ENCODE data around the gene CAMK2B.

- TF ChIP-seq ZNF114 (CRISPR knock-in tag; IDR thresholded peaks at IDR 0.05) = no peak
- TF ChIP-seq CTCF (conservative IDR thresholded peaks at IDR 0.05; ENCODE audit: low read depth in 2 of 2) = no peak
- TF ChIP-seq POLR2AphosphoS5 (IDR thresholded peaks at IDR 0.05; ENCODE audit: low read depth) = no peak
- TF ChIP-seq JUNB (IDR thresholded peaks at IDR 0.05; ENCODE audit: unreplicated experiment) = no peak
- no peak for TF ChIP-seq EZH2phosphoT487 (IDR thresholded peaks at IDR 0.05; ENCODE audit: unreplicated experiment)
- TF ChIP-seq REST (IDR thresholded peaks at IDR 0.05; ENCODE audit: unreplicated experiment) = no peak
- no peak for TF ChIP-seq EZH2 (IDR thresholded peaks at IDR 0.05; ENCODE audit: low read depth, unreplicated experiment)
- TF ChIP-seq CREB1 (CRISPR knock-in tag; IDR thresholded peaks at IDR 0.05; ENCODE audit: low read depth) = no peak
- no peak for TF ChIP-seq NANOG (IDR thresholded peaks at IDR 0.05; ENCODE audit: borderline replicate concordance)
- no peak for TF ChIP-seq ETS1 (IDR thresholded peaks at IDR 0.05)
- no peak for TF ChIP-seq ZNF331 (CRISPR knock-in tag; IDR thresholded peaks at IDR 0.05; ENCODE audit: low read depth)
- TF ChIP-seq ZNF462 (CRISPR knock-in tag; IDR thresholded peaks at IDR 0.05) = no peak
Measured at GRCh38 chr7:44167920-44168319, 157.5 kb downstream of the CAMK2B start.

Measured in GM23338 (cell line).